ENCODE measurements around the gene DUSP28. TPM values are rescaled to one million over a fixed set of nuclear protein-coding genes. Genes with fewer than 3 reads are reported as not detected.

Gene DUSP28
- total RNA-seq, 1 experiment from 2014 or later: 10.7 TPM

DNA sequence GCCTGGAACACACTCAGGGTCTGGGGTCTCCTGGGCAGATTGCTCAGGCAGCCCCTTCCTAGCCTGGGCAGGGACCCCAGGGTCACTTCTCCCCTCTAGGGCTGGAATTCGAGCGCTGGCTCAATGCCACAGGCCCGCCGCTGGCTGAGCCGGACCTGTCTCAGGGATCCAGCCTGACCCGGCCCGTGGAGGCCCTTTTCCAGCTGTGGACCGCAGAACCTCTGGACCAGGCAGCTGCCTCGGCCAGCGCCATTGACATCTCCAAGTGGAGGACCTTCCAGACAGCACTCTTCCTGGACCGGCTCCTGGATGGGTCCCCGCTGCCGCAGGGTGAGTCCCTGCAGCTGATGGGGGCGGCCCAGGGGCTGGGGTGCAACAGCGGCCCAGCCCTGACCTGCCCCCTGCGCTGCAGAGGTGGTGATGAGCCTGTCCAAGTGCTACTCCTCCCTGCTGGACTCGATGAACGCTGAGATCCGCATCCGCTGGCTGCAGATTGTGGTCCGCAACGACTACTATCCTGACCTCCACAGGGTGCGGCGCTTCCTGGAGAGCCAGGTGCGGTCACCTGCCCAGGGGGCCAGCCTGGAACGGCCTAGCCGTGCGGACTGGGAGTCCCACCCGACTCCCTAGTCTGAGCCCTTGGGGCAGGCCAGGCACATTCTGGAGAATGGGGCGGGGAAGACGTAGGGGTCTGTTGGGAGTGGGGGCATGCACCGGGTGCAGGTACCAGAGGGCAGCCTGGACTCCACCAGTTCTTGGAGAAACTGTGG, 16.5 kb downstream of the DUSP28 start:
- Histone ChIP-seq H3K4me1 (ENCODE audit: control insufficient read depth, insufficient read depth, low read length) (peaks cover 10% of the 10 kb centered on the region), H3K4me3 (ENCODE audit: low read depth in 2 of 2, low read length in 2 of 2) (no peak overlapping the region), H3K27ac (ENCODE audit: low read length) (no peak overlapping the region), H3K36me3 (ENCODE audit: control insufficient read depth, insufficient read depth, low read length) (no peaks in the 10 kb centered on the region), H3K27me3 (ENCODE audit: control insufficient read depth, insufficient read depth, low read length) (no peaks in the 10 kb centered on the region), H3K9me3 (ENCODE audit: control insufficient read depth, insufficient read depth, low read depth, low read length) (no peaks in the 10 kb centered on the region)
- DNase-seq (ENCODE audit: low read depth, low spot score): no peak
- POLR2A ChIA-PET: no interaction called here
- TF ChIP-seq SIN3A (IDR thresholded peaks at IDR 0.05; ENCODE audit: borderline replicate concordance, insufficient read depth, low read depth, low read length) (no peak), TCF7L2 (IDR thresholded peaks at IDR 0.05; ENCODE audit: low read depth, low read length) (no peak), POLR2AphosphoS5 (IDR thresholded peaks at IDR 0.05; ENCODE audit: low read depth, low read length) (no peak)
- TF ChIP-seq, protein P1, sequence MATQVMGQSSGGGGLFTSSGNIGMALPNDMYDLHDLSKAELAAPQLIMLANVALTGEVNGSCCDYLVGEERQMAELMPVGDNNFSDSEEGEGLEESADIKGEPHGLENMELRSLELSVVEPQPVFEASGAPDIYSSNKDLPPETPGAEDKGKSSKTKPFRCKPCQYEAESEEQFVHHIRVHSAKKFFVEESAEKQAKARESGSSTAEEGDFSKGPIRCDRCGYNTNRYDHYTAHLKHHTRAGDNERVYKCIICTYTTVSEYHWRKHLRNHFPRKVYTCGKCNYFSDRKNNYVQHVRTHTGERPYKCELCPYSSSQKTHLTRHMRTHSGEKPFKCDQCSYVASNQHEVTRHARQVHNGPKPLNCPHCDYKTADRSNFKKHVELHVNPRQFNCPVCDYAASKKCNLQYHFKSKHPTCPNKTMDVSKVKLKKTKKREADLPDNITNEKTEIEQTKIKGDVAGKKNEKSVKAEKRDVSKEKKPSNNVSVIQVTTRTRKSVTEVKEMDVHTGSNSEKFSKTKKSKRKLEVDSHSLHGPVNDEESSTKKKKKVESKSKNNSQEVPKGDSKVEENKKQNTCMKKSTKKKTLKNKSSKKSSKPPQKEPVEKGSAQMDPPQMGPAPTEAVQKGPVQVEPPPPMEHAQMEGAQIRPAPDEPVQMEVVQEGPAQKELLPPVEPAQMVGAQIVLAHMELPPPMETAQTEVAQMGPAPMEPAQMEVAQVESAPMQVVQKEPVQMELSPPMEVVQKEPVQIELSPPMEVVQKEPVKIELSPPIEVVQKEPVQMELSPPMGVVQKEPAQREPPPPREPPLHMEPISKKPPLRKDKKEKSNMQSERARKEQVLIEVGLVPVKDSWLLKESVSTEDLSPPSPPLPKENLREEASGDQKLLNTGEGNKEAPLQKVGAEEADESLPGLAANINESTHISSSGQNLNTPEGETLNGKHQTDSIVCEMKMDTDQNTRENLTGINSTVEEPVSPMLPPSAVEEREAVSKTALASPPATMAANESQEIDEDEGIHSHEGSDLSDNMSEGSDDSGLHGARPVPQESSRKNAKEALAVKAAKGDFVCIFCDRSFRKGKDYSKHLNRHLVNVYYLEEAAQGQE (IDR thresholded peaks at IDR 0.05; ENCODE audit: insufficient read depth in 1 of 2, low read depth in 2 of 2, low read length in 1 of 2): no peak
- TF ChIP-seq, protein P2, sequence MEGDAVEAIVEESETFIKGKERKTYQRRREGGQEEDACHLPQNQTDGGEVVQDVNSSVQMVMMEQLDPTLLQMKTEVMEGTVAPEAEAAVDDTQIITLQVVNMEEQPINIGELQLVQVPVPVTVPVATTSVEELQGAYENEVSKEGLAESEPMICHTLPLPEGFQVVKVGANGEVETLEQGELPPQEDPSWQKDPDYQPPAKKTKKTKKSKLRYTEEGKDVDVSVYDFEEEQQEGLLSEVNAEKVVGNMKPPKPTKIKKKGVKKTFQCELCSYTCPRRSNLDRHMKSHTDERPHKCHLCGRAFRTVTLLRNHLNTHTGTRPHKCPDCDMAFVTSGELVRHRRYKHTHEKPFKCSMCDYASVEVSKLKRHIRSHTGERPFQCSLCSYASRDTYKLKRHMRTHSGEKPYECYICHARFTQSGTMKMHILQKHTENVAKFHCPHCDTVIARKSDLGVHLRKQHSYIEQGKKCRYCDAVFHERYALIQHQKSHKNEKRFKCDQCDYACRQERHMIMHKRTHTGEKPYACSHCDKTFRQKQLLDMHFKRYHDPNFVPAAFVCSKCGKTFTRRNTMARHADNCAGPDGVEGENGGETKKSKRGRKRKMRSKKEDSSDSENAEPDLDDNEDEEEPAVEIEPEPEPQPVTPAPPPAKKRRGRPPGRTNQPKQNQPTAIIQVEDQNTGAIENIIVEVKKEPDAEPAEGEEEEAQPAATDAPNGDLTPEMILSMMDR (IDR thresholded peaks at IDR 0.05): no peak
- CTCF ChIA-PET: no interaction called here
- in situ Hi-C loops (cut with HindIII; ENCODE audit: low pct_unique_long_range_greater_than_20kb, low sequenced_read_pairs): no loop called here
- no peak for ATAC-seq
- intact Hi-C loops (cut with micrococcal nuclease; ENCODE audit: unreplicated experiment): no loop called here
- BruUV-seq (replicated peaks): no TSS peak

DNA sequence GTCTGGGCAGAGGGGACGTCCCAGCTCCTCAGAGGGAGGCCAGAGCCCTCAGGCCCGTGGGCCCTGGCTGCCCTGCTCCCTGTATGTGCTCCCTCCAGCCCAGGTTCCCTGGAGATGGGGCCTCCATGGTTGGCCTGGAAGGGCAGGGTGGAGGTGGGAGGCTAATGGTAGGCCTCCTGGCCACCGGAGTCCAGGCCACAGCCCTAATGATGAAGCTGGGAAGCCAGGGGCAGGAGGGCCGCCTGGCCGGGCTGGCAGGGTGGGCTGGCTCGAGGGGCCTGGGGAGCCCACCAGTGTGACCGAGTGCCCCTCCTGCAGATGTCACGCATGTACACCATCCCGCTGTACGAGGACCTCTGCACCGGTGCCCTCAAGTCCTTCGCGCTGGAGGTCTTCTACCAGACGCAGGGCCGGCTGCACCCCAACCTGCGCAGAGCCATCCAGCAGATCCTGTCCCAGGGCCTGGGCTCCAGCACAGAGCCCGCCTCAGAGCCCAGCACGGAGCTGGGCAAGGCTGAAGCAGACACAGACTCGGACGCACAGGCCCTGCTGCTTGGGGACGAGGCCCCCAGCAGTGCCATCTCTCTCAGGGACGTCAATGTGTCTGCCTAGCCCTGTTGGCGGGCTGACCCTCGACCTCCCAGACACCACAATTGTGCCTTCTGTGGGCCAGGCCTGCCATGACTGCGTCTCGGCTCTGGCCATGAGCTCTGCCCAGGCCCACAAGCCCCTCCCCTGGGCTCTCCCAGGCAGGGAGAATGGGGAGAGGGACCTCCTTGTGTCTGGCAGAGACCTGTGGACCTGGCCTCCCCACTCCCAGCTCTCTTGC, 17.3 kb downstream of the DUSP28 start:
- DNase-seq (ENCODE audit: low read depth, low spot score) (no peak), ATAC-seq (peak; percentile 4; the same call in 1 of the 2 replicates)
- TF ChIP-seq, protein P2 (IDR thresholded peaks at IDR 0.05): no peak
- TF ChIP-seq, protein P1 (IDR thresholded peaks at IDR 0.05; ENCODE audit: insufficient read depth in 1 of 2, low read depth in 2 of 2, low read length in 1 of 2): no peak
- TF ChIP-seq POLR2AphosphoS5 (IDR thresholded peaks at IDR 0.05; ENCODE audit: low read depth, low read length) (no peak), SIN3A (IDR thresholded peaks at IDR 0.05; ENCODE audit: borderline replicate concordance, insufficient read depth, low read depth, low read length) (no peak), TCF7L2 (IDR thresholded peaks at IDR 0.05; ENCODE audit: low read depth, low read length) (no peak)
- POLR2A ChIA-PET: no interaction called here
- H3K4me3 ChIP-seq (ENCODE audit: low read depth in 2 of 2, low read length in 2 of 2): no peak overlapping the region
- no TSS peak for BruUV-seq (replicated peaks)
- no peaks in the 10 kb centered on the region; the same call in 1 of the 2 replicates for H3K9me3 ChIP-seq (ENCODE audit: control insufficient read depth, insufficient read depth, low read depth, low read length)
- H3K27ac ChIP-seq (ENCODE audit: low read length): no peak overlapping the region
- H3K4me1 ChIP-seq (ENCODE audit: control insufficient read depth, insufficient read depth, low read length): peaks cover 10% of the 10 kb centered on the region
- CTCF ChIA-PET: no interaction called here
- H3K27me3 ChIP-seq (ENCODE audit: control insufficient read depth, insufficient read depth, low read length): no peaks in the 10 kb centered on the region
- no peaks in the 10 kb centered on the region for H3K36me3 ChIP-seq (ENCODE audit: control insufficient read depth, insufficient read depth, low read length)
- intact Hi-C loops (cut with micrococcal nuclease; ENCODE audit: unreplicated experiment) (no loop called here), in situ Hi-C loops (cut with HindIII; ENCODE audit: low pct_unique_long_range_greater_than_20kb, low sequenced_read_pairs) (no loop called here)

Data from Panc1 (cell line).